NCI-H128 (cell line): ENCODE data around the gene SPSB3.
A peak's percentile ranks its signal among the peaks of the same experiment; 100 is the strongest.

Experiments used
- DNase-seq: peaks from one replicate; lab custom pipeline; 2025; ENCODE audit not compliant: unreplicated experiment; lab: John Stamatoyannopoulos, UW

The SPSB3 gene

GRCh38 chr16:1782408-1783264 lies at the start of gene SPSB3, which contains the start of gene NUBP2:
TSS of gene SPSB3 (minus strand) at chr16:1782571. CDS start at chr16:1781483, 1,088 bp downstream.
TSS of gene NUBP2 (plus strand) at chr16:1782960. CDS start at chr16:1783021, 61 bp downstream.
- DNase-seq = peak; percentile 96

- DNase-seq = no peak
Observed at GRCh38 chr16:1831186-1832075, 49.1 kb upstream of the SPSB3 start.

GRCh38 chr16:1830213-1830612 lies 47.8 kb upstream of the SPSB3 start:
- DNase-seq = no peak

GRCh38 chr16:1828645-1829410 lies 46.5 kb upstream of the SPSB3 start:
- no peak for DNase-seq

GRCh38 chr16:1826691-1827573 lies 44.6 kb upstream of the SPSB3 start, which contains the start of the genes FAHD1 and HAGH:
TSS of gene FAHD1 (plus strand) at chr16:1827206. CDS start at chr16:1827239, 33 bp downstream.
TSS of gene HAGH (minus strand) at chr16:1826825. CDS start at chr16:1826787, 38 bp downstream.
- peak; percentile 72 for DNase-seq

GRCh38 chr16:1825864-1826690 lies 43.7 kb upstream of the SPSB3 start:
- no peak for DNase-seq

- no peak for DNase-seq
Observed at GRCh38 chr16:1825381-1825863, 43.1 kb upstream of the SPSB3 start.

- no peak for DNase-seq
Observed at GRCh38 chr16:1823821-1824220, 41.5 kb upstream of the SPSB3 start.

- DNase-seq = no peak
Observed at GRCh38 chr16:1822801-1823200, 40.4 kb upstream of the SPSB3 start.

GRCh38 chr16:1821861-1822611 lies 39.7 kb upstream of the SPSB3 start:
- no peak for DNase-seq

GRCh38 chr16:1820946-1821290 lies 38.5 kb upstream of the SPSB3 start:
- no peak for DNase-seq

- DNase-seq = no peak
Observed at GRCh38 chr16:1820096-1820945, 38.0 kb upstream of the SPSB3 start.

- DNase-seq = no peak
Observed at GRCh38 chr16:1819611-1820010, 37.2 kb upstream of the SPSB3 start.

- no peak for DNase-seq
Observed at GRCh38 chr16:1818873-1819525, 36.6 kb upstream of the SPSB3 start.

- DNase-seq = no peak
Observed at GRCh38 chr16:1818204-1818872, 36.0 kb upstream of the SPSB3 start.

GRCh38 chr16:1817716-1818115 lies 35.3 kb upstream of the SPSB3 start:
- DNase-seq = no peak
